H9 (cell line): ENCODE results near the gene COPB1. TPM values are rescaled to one million over a fixed set of nuclear protein-coding genes. Genes with fewer than 3 reads are reported as not detected.

Experiments
- DNase-seq: peaks from one replicate; pipeline ENCODE4 v3.0.0-alpha.2; 2017
- H2AFZ ChIP-seq: one replicate; pipeline ENCODE4 v1.6.1; 2013; ENCODE audit warnings: mild to moderate bottlenecking, low read length, control low read depth, moderate library complexity
- H2AK5ac ChIP-seq: 2 replicates; pipeline ENCODE4 v1.6.1; 2013; ENCODE audit warnings: low read length, control low read depth, mixed read lengths; ENCODE audit not compliant: insufficient read length
- H2BK120ac ChIP-seq: one replicate; pipeline ENCODE4 v1.6.1; 2013; ENCODE audit warnings: low read depth, mild to moderate bottlenecking, low read length, control low read depth, inconsistent platforms; ENCODE audit not compliant: poor library complexity, severe bottlenecking
- H2BK12ac ChIP-seq: 2 replicates; pipeline ENCODE4 v1.6.1; 2013; ENCODE audit warnings: low read length, control low read depth, mixed read lengths, low read depth; ENCODE audit not compliant: insufficient read length
- H2BK15ac ChIP-seq: 2 replicates; pipeline ENCODE4 v1.6.1; 2013; ENCODE audit warnings: low read depth, low read length, control low read depth
- H2BK20ac ChIP-seq: one replicate; pipeline ENCODE4 v1.6.1; 2013; ENCODE audit warnings: low read depth, mild to moderate bottlenecking, low read length, control low read depth, inconsistent platforms; ENCODE audit not compliant: poor library complexity, severe bottlenecking
- H2BK5ac ChIP-seq: 2 replicates; pipeline ENCODE4 v1.6.1; 2013; ENCODE audit warnings: low read length, control low read depth, mixed read lengths; ENCODE audit not compliant: insufficient read length
- H3K14ac ChIP-seq: 2 replicates; pipeline ENCODE4 v1.6.1; 2013; ENCODE audit warnings: low read length, control low read depth; ENCODE audit not compliant: insufficient read depth
- H3K18ac ChIP-seq: 2 replicates; pipeline ENCODE4 v1.6.1; 2013; ENCODE audit warnings: low read depth, mild to moderate bottlenecking, mixed read lengths, low read length, control low read depth; ENCODE audit not compliant: insufficient read length
- H3K23ac ChIP-seq: 2 replicates; pipeline ENCODE4 v1.6.1; 2013; ENCODE audit warnings: low read length, control low read depth, mixed read lengths, low read depth; ENCODE audit not compliant: insufficient read length
- H3K23me2 ChIP-seq: 2 replicates; pipeline ENCODE4 v1.6.1; 2013; ENCODE audit warnings: low read depth, mild to moderate bottlenecking, mixed read lengths, low read length, control low read depth; ENCODE audit not compliant: insufficient read length, poor library complexity, severe bottlenecking
- H3K27ac ChIP-seq: 2 replicates; pipeline ENCODE4 v1.5.1; 2013; ENCODE audit warnings: low read length, control low read depth, mixed read lengths, low read depth; ENCODE audit not compliant: insufficient read length
- H3K27me3 ChIP-seq: 2 replicates; pipeline ENCODE4 v1.6.1; 2013; ENCODE audit warnings: low read length, control low read depth, inconsistent platforms; ENCODE audit not compliant: insufficient read depth
- H3K4ac ChIP-seq: 2 replicates; pipeline ENCODE4 v1.6.1; 2013; ENCODE audit warnings: low read depth, mild to moderate bottlenecking, control low read depth, inconsistent platforms, low read length, moderate library complexity
- H3K4me1 ChIP-seq: 2 replicates; pipeline ENCODE4 v1.6.1; 2013; ENCODE audit warnings: low read length, control low read depth, inconsistent platforms; ENCODE audit not compliant: insufficient read depth
- H3K4me2 ChIP-seq: 2 replicates; pipeline ENCODE4 v1.6.1; 2013; ENCODE audit warnings: low read length, control low read depth, mixed read lengths; ENCODE audit not compliant: insufficient read length, insufficient read depth
- H3K56ac ChIP-seq: 2 replicates; pipeline ENCODE4 v1.6.1; 2013; ENCODE audit warnings: low read depth, mild to moderate bottlenecking, mixed read lengths, low read length, control low read depth; ENCODE audit not compliant: insufficient read length
- H3K79me1 ChIP-seq: 2 replicates; pipeline ENCODE4 v1.6.1; 2013; ENCODE audit warnings: low read depth, mild to moderate bottlenecking, moderate library complexity, low read length, control low read depth, inconsistent platforms; ENCODE audit not compliant: insufficient read depth, poor library complexity, severe bottlenecking
- H3K79me2 ChIP-seq: 2 replicates; pipeline ENCODE4 v1.6.1; 2013; ENCODE audit warnings: low read length, control low read depth, inconsistent platforms; ENCODE audit not compliant: insufficient read depth
- H3K9ac ChIP-seq: 2 replicates; pipeline ENCODE4 v1.6.1; 2013; ENCODE audit warnings: low read length, control low read depth, mixed read lengths; ENCODE audit not compliant: insufficient read length; ENCODE audit errors: extremely low read depth
- H3K9me3 ChIP-seq: one replicate; pipeline ENCODE4 v1.6.1; 2013; ENCODE audit warnings: low read depth, low read length, inconsistent platforms; ENCODE audit not compliant: control insufficient read depth
- H3T11ph ChIP-seq: one replicate; pipeline ENCODE4 v1.6.1; 2013; ENCODE audit warnings: mild to moderate bottlenecking, low read length, control low read depth, inconsistent platforms
- H4K20me1 ChIP-seq: one replicate; pipeline ENCODE4 v1.6.1; 2013; ENCODE audit not compliant: control insufficient read depth, insufficient read length, insufficient read depth
- H4K5ac ChIP-seq: 2 replicates; pipeline ENCODE4 v1.6.1; 2013; ENCODE audit warnings: low read depth, mild to moderate bottlenecking, mixed read lengths, low read length, control low read depth; ENCODE audit not compliant: insufficient read length
- H4K8ac ChIP-seq: replicated peaks from 2 replicates; pipeline ENCODE4 v1.6.1; 2013; ENCODE audit warnings: low read length, control low read depth, mixed read lengths, low read depth; ENCODE audit not compliant: insufficient read length
- H4K91ac ChIP-seq: 2 replicates; pipeline ENCODE4 v1.6.1; 2013; ENCODE audit warnings: low read depth, mild to moderate bottlenecking, moderate library complexity, mixed read lengths, low read length, control low read depth; ENCODE audit not compliant: insufficient read length
- H3K27ac Mint-ChIP-seq, 3 experiments: 2 replicates in 2 of 3; 3 replicates in 1 of 3; pipeline ENCODE4 v1.8.0; 2020 to 2021; ENCODE audit warnings: mixed read lengths in 3 of 3, mild to moderate bottlenecking in 1 of 3, moderate library complexity in 1 of 3
- H3K27me3 Mint-ChIP-seq: 2 replicates; pipeline ENCODE4 v1.8.0; 2021; ENCODE audit warnings: low read depth, mild to moderate bottlenecking, moderate library complexity, mixed read lengths
- H3K36me3 Mint-ChIP-seq, 3 experiments: 2 replicates in 2 of 3; 3 replicates in 1 of 3; pipeline ENCODE4 v1.8.0; 2020 to 2021; ENCODE audit warnings: low read depth in 3 of 3, mixed read lengths in 3 of 3; ENCODE audit not compliant: insufficient read depth in 1 of 3
- H3K4me1 Mint-ChIP-seq, 2 experiments: 2 replicates each; pipeline ENCODE4 v1.8.0; 2020; ENCODE audit warnings: mixed read lengths in 2 of 2
- H3K4me3 Mint-ChIP-seq, 2 experiments: 2 replicates in 1 of 2; 3 replicates in 1 of 2; pipeline ENCODE4 v1.8.0; 2020 to 2021; ENCODE audit warnings: mild to moderate bottlenecking in 2 of 2, mixed read lengths in 2 of 2, moderate library complexity in 1 of 2
- H3K9me3 Mint-ChIP-seq, 2 experiments: 2 replicates in 1 of 2; 3 replicates in 1 of 2; pipeline ENCODE4 v1.8.0; 2020; ENCODE audit warnings: mild to moderate bottlenecking in 2 of 2, mixed read lengths in 2 of 2, moderate library complexity in 1 of 2
- WGBS: extraction: QIAGEN DNeasy Blood & Tissue Kit; methylation state at CpG from one replicate; pipeline ENCODE4 v1.1.7; 2013; ENCODE audit warnings: missing lambda C conversion rate, low lambda C conversion rate, mixed read lengths; ENCODE audit not compliant: insufficient read length; ENCODE audit errors: extremely low coverage; 5-methylcytosine and 5-hydroxymethylcytosine counted together
- total RNA-seq: library from RNA; stranded (reverse); gene quantifications from 2 replicates; pipeline ENCODE4 v1.2.1, GENCODE V29; 2021
- TF ChIP-seq, protein P1 (sequence below): fragments of 200-600 bp; sonication (generic); conservative IDR thresholded peaks from 3 replicates; pipeline ENCODE4 v1.8.0; 2021; ENCODE audit warnings: antibody characterized with exemption, mild to moderate bottlenecking

Gene COPB1
- total RNA-seq, 1 experiment from 2014 or later: 71.6 TPM

DNA sequence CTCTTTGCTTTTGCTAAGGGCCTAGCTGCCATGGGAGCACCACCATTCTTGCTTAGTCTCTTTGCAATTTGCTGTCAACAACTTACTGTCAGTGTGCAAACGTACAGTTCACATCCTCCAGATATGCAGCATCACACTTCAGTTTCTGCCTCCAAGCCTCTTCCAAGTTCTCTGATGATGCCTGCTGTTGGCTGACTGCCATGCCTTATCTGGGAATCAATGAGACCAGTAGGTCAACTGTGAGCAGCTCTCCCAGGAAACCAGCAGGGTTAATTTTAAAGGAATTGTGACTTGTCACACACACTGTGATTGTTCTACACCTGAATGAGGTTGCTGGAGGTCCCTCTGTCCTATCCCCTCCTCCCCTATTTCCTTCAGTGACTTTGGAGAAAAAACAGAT, 56.0 kb downstream of the COPB1 start:
- Histone ChIP-seq H3K4ac (no peak overlapping the region), H3K23me2 (no peaks in the 10 kb centered on the region), H3K4me1 (no peaks in the 10 kb centered on the region), H3K79me2 (no peaks in the 10 kb centered on the region), H3K18ac (no peak overlapping the region), H3K4me2 (no peak overlapping the region), H3K23ac (no peak overlapping the region), H2BK12ac (no peak overlapping the region), H2AK5ac (no peak overlapping the region), H3K9ac (no peak overlapping the region), H3K27me3 (no peaks in the 10 kb centered on the region), H4K20me1 (no peaks in the 10 kb centered on the region), H3K79me1 (no peaks in the 10 kb centered on the region), H3K56ac (no peak overlapping the region), H2AFZ (no peak overlapping the region), H2BK15ac (no peak overlapping the region), H3T11ph (no peak overlapping the region), H4K5ac (no peak overlapping the region), H4K91ac (no peak overlapping the region), H4K8ac (peak overlapping the region; percentile 53), H3K14ac (no peak overlapping the region; the same call in 1 of the 2 replicates), H3K27ac (no peak overlapping the region), H2BK20ac (no peak overlapping the region), H2BK120ac (no peak overlapping the region), H3K9me3 (no peaks in the 10 kb centered on the region), H2BK5ac (no peak overlapping the region)
- peaks cover 3 to 5% of the 10 kb centered on the region in 2 experiments; a peak in 1 of 4 replicates for H3K4me1 Mint-ChIP-seq
- no CpG with 5 or more reads among the region's 1 CpG for WGBS
- no peaks in the 10 kb centered on the region for H3K36me3 Mint-ChIP-seq
- no peak overlapping the region for H3K27ac Mint-ChIP-seq
- H3K9me3 Mint-ChIP-seq: no peaks in the 10 kb centered on the region
- TF ChIP-seq, protein P1, sequence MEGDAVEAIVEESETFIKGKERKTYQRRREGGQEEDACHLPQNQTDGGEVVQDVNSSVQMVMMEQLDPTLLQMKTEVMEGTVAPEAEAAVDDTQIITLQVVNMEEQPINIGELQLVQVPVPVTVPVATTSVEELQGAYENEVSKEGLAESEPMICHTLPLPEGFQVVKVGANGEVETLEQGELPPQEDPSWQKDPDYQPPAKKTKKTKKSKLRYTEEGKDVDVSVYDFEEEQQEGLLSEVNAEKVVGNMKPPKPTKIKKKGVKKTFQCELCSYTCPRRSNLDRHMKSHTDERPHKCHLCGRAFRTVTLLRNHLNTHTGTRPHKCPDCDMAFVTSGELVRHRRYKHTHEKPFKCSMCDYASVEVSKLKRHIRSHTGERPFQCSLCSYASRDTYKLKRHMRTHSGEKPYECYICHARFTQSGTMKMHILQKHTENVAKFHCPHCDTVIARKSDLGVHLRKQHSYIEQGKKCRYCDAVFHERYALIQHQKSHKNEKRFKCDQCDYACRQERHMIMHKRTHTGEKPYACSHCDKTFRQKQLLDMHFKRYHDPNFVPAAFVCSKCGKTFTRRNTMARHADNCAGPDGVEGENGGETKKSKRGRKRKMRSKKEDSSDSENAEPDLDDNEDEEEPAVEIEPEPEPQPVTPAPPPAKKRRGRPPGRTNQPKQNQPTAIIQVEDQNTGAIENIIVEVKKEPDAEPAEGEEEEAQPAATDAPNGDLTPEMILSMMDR: no peak
- no peaks in the 10 kb centered on the region for H3K27me3 Mint-ChIP-seq
- no peak for DNase-seq
- no peak overlapping the region for H3K4me3 Mint-ChIP-seq
